B cell (primary cell): ENCODE measurements around the gene CILP.

ENCODE experiments used
- CTCF ChIP-seq: fragments of 200-600 bp; IDR thresholded peaks from one replicate; pipeline ENCODE4 v1.8.0; 2022; ENCODE audit warnings: antibody characterized with exemption, mild to moderate bottlenecking
- EZH2 ChIP-seq: IDR thresholded peaks from 2 replicates; pipeline ENCODE4 v1.6.1; 2012; ENCODE audit warnings: borderline replicate concordance, low read depth, mild to moderate bottlenecking, moderate library complexity, low read length; ENCODE audit not compliant: insufficient read depth, poor library complexity, severe bottlenecking

DNA sequence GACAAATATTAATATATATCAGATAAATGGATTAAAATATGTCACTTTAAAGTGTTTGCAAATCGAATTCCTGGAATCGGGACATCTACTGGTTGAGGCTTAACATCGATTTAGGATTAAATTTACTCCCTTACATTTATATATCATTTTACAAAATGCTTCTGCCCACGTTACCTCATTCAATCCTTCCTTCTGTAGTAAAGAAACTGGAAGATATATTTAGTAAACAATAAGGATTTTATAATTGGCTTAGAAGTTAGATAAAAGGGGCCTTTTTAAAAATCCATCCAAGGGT, 27.5 kb downstream of the CILP start:
- TF ChIP-seq CTCF (no peak), EZH2 (no peak)
